ENCODE results near the gene LDLRAD3.

GRCh38 chr11:36135076-36135475, 191.2 kb downstream of the LDLRAD3 start:
- TF ChIP-seq NFRKB (IDR thresholded peaks at IDR 0.05): no peak
- no peak for TF ChIP-seq HDGF (IDR thresholded peaks at IDR 0.05; ENCODE audit: borderline replicate concordance)
- TF ChIP-seq TARDBP (IDR thresholded peaks at IDR 0.05): no peak
- TF ChIP-seq SUZ12 (IDR thresholded peaks at IDR 0.05): no peak
- no peak for TF ChIP-seq SP1 (IDR thresholded peaks at IDR 0.05)
- TF ChIP-seq FOXK2 (IDR thresholded peaks at IDR 0.05): no peak

Data from HEK293T (cell line).